Right kidney (tissue), 1 donor: ENCODE results near the gene ARHGAP22.

Experiments used
- DNase-seq: peaks from one replicate; pipeline ENCODE4 v3.0.0-alpha.2; 2016

The ARHGAP22 gene

GRCh38 chr10:48529331-48529730, 75.5 kb downstream of the ARHGAP22 start:
- no peak for DNase-seq

- no peak for DNase-seq
Observed at GRCh38 chr10:48527756-48528155, 77.1 kb downstream of the ARHGAP22 start.

- DNase-seq, result no peak
Observed at GRCh38 chr10:48526846-48527505, 77.9 kb downstream of the ARHGAP22 start.

- DNase-seq, result no peak
Observed at GRCh38 chr10:48526011-48526821, 78.7 kb downstream of the ARHGAP22 start.

- no peak for DNase-seq
Observed at GRCh38 chr10:48525113-48525512, 79.8 kb downstream of the ARHGAP22 start.

- peak; percentile 59 for DNase-seq
Observed at GRCh38 chr10:48523820-48524758, 80.8 kb downstream of the ARHGAP22 start.

- DNase-seq, result peak; percentile 69
Observed at GRCh38 chr10:48523212-48523819, 81.6 kb downstream of the ARHGAP22 start.

- no peak for DNase-seq
Observed at GRCh38 chr10:48522011-48522765, 82.7 kb downstream of the ARHGAP22 start.

GRCh38 chr10:48520594-48520993, 84.3 kb downstream of the ARHGAP22 start:
- no peak for DNase-seq

GRCh38 chr10:48520184-48520506, 84.7 kb downstream of the ARHGAP22 start:
- DNase-seq, result no peak

GRCh38 chr10:48519481-48520183, 85.2 kb downstream of the ARHGAP22 start:
- DNase-seq, result no peak

GRCh38 chr10:48518986-48519385, 85.9 kb downstream of the ARHGAP22 start:
- no peak for DNase-seq

- DNase-seq, result no peak
Observed at GRCh38 chr10:48517911-48518811, 86.7 kb downstream of the ARHGAP22 start.

- no peak for DNase-seq
Observed at GRCh38 chr10:48517482-48517881, 87.4 kb downstream of the ARHGAP22 start.

GRCh38 chr10:48516911-48517310, 88.0 kb downstream of the ARHGAP22 start:
- DNase-seq, result no peak

- no peak for DNase-seq
Observed at GRCh38 chr10:48514916-48515315, 90.0 kb downstream of the ARHGAP22 start.

GRCh38 chr10:48514255-48514654, 90.6 kb downstream of the ARHGAP22 start:
- DNase-seq, result no peak

GRCh38 chr10:48512861-48513260, 92.0 kb downstream of the ARHGAP22 start:
- DNase-seq, result no peak

GRCh38 chr10:48511875-48512231, 93.0 kb downstream of the ARHGAP22 start:
- no peak for DNase-seq
